Mucosa of descending colon (tissue), 3 donors: ENCODE measurements around the gene TBC1D14. TPM values are rescaled to one million over a fixed set of nuclear protein-coding genes. Genes with fewer than 3 reads are reported as not detected.
A peak's percentile ranks its signal among the peaks of the same experiment; 100 is the strongest.

Experiments
- ATAC-seq: fragments of 200-7000 bp; cut with Tn5 transposase; one replicate; pipeline ENCODE4 v1.9.1; 2020; ENCODE audit warnings: mild to moderate bottlenecking, moderate library complexity
- DNase-seq, 3 donors: peaks; one replicate each; pipeline ENCODE4 v3.0.0-alpha.2; 2020
- H3K36me3 ChIP-seq: fragments of 200-600 bp; one replicate; pipeline ENCODE4 v1.8.0; 2021; ENCODE audit warnings: low read depth, mild to moderate bottlenecking
- H3K4me1 ChIP-seq: fragments of 200-600 bp; one replicate; pipeline ENCODE4 v1.8.0; 2021; ENCODE audit warnings: low read depth, mild to moderate bottlenecking
- H3K4me3 ChIP-seq: fragments of 200-600 bp; one replicate; pipeline ENCODE4 v1.8.0; 2021; ENCODE audit warnings: mild to moderate bottlenecking
- H3K9me3 ChIP-seq: fragments of 200-600 bp; one replicate; pipeline ENCODE4 v1.8.0; 2021; ENCODE audit warnings: mild to moderate bottlenecking
- CTCF ChIP-seq: fragments of 200-600 bp; IDR thresholded peaks from one replicate; pipeline ENCODE4 v1.8.0; 2022; ENCODE audit warnings: antibody characterized with exemption, mild to moderate bottlenecking
- intact Hi-C, 2 donors: fragments of 100-400 bp; cut with DNase I in 1 of 2; cut with micrococcal nuclease in 1 of 2; formaldehyde crosslinking; loops; one replicate each; pipeline versions ENCODE4 v1.11.0 to v1.11.1; 2022; cut with DNase I, micrococcal nuclease
- total RNA-seq, 3 donors: library from RNA; stranded (reverse); fragmentation: NEBNext Ultra II Directional in 2 of 3; extraction: Animal tissue kit (Norgen Biotek cat#: 25700) in 2 of 3; gene quantifications; one replicate each; pipeline versions ENCODE4 v1.2.1 to v1.2.4, GENCODE V29; 2021 to 2023
- donor health status: DM: no; HTN: no; CAD: no; lungs with moderate emphysema.
- donor health status: DM: no; HTN: no; CAD: no.
- donor health status: DM: no; HTN: yes; CAD: no.

The TBC1D14 gene
- total RNA-seq, 3 donors from 2014 or later: 51.8 to 70.8 (median 56.2) TPM

DNA sequence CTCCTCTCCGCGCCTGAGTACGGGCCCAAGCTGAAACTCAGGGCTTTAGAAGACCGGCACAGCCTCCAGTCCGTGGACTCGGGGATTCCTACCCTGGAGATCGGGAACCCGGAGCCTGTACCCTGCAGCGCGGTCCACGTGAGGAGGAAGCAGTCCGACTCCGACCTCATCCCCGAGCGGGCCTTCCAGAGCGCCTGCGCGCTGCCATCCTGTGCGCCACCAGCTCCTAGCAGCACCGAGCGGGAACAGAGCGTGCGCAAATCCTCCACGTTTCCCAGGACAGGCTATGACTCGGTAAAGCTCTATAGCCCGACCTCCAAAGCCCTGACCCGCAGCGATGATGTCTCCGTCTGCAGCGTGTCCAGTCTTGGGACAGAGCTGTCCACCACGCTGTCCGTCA, 13.9 kb downstream of the TBC1D14 start:
- DNase-seq (no peak), ATAC-seq (no peak)
- intact Hi-C loops: no loop called here
- no peak for TF ChIP-seq CTCF
- no peaks in the 10 kb centered on the region for H3K9me3 ChIP-seq
- H3K36me3 ChIP-seq: peaks cover 6% of the 10 kb centered on the region
- no peak overlapping the region for H3K4me3 ChIP-seq
- H3K4me1 ChIP-seq: peaks cover 46% of the 10 kb centered on the region

DNA sequence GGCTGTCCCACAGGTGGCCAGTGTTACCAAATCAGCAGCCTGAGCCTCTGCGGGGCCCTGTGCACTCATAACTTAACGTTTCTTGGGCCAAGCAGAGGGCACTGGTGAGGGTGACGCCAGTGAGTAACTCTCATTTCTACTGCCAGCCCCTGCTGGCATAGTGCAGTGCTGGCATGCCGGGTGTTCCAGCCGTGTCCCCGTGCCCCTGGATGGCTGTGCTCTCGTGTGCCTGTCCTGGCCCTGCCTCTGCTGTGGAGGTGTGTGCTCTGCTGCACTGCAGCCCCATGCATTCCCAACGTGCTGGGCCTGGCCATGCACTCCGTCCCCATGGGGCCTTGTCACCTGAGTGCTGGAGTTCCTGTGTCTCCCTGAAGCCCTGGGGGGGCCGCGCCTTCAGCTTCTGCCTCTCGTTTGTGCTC, 14.7 kb downstream of the TBC1D14 start:
- no peak for ATAC-seq
- TF ChIP-seq CTCF: no peak
- no peak overlapping the region for H3K4me3 ChIP-seq
- H3K4me1 ChIP-seq: peaks cover 47% of the 10 kb centered on the region
- no peak for DNase-seq
- H3K36me3 ChIP-seq: peaks cover 6% of the 10 kb centered on the region
- no peaks in the 10 kb centered on the region for H3K9me3 ChIP-seq
- intact Hi-C loops: no loop called here

DNA sequence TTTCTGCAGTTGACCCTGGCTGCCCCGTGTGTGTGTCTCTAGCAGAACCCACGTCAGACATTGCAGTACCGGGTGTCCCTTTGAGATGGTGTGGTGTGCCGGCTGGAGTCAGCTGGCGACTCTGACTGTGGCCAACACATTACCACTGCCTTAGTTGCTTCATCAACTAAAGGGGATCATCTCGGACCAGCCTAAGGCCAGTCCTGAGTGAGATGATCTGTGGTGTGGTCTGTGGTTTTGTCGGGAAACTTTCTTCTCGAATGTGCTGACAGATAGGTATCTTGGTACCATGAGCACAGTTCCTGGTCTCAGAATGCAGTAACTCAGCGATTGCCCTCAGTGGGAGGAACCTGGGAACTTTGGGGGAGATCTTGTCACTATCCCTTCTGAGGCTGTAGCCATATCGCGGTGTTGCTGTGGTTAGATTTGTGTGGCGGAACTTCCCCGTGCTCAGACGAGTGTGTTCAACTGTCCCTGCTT, 15.8 kb downstream of the TBC1D14 start:
- Histone ChIP-seq H3K4me3 (no peak overlapping the region), H3K9me3 (no peaks in the 10 kb centered on the region), H3K4me1 (peaks cover 53% of the 10 kb centered on the region), H3K36me3 (peaks cover 6% of the 10 kb centered on the region)
- ATAC-seq (no peak), DNase-seq (no peak)
- no peak for TF ChIP-seq CTCF
- intact Hi-C loops: no loop called here

GRCh38 chr4:6926081-6926480, 16.5 kb downstream of the TBC1D14 start:
- Histone ChIP-seq H3K4me1 (peaks cover 52% of the 10 kb centered on the region), H3K36me3 (peaks cover 6% of the 10 kb centered on the region), H3K9me3 (no peaks in the 10 kb centered on the region), H3K4me3 (no peak overlapping the region)
- no peak for TF ChIP-seq CTCF
- intact Hi-C loops: no loop called here
- no peak for DNase-seq
- ATAC-seq: no peak

DNA sequence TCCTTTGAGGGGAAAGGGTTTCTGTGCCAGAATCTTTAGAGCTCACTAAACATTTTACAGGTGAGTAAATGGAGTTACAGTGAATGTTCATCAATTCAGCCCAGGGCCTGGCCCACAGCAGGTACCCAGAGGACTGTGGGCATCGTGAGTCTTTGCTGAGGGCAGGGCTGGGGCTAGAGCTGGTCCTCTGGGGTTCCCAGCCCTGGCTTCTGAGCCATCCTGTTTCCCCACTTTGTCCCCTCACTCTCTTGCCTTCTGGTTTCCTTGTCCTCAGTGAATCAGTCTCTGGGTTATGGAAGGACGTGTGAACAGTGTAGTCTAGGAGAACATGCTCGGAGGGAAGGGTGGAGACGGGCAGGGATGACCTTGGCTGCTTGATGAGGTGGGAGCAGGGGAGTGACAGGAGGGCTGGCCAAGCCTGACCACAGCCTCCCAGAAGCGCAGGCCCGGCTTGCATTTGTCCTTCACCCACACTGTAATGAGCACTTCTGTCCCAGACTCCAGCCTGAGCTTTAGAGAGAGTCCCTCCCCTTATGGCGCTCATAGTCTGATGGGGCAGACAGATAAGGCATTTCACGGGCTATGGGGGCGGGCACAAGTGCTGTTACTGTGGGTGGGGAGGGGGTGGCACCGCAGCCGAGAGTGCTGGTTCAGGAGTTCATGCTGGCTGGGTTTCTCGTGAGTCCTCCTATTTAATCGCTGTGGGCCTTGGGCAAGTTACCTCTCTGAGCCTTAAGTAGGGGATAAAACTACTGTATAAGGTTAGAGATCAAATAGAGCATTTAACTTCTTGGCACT, 17.3 kb downstream of the TBC1D14 start:
- peak; percentile 88 for ATAC-seq
- Histone ChIP-seq H3K36me3 (peaks cover 6% of the 10 kb centered on the region), H3K4me3 (no peak overlapping the region), H3K4me1 (peaks cover 52% of the 10 kb centered on the region), H3K9me3 (no peaks in the 10 kb centered on the region)
- peak; percentile 88 to 93 (median 89) for DNase-seq
- TF ChIP-seq CTCF: no peak
- intact Hi-C loops: no loop called here
